HTR-8/SVneo (cell line): ENCODE measurements around the gene TTC39A.

Source experiments
- DNase-seq: peaks from one replicate; pipeline ENCODE4 v3.0.0; 2011; ENCODE audit warnings: low spot score, mixed read lengths; ENCODE audit not compliant: insufficient read length
- FAIRE-seq: peaks from 2 replicates; lab custom pipeline; 2011; peaks lifted over from hg19 to GRCh38; lab: Jason Lieb, UNC

Gene TTC39A

GRCh38 chr1:51330331-51331201 is at the start of gene TTC39A:
TTC39A (minus strand) TSS chr1:51330562; CDS start chr1:51330477, 85 bp downstream.
- DNase-seq (no peak), FAIRE-seq (no peak)

- no peak for FAIRE-seq
- no peak for DNase-seq
Measured at GRCh38 chr1:51378871-51379270, 48.5 kb upstream of the TTC39A start.

- DNase-seq (no peak), FAIRE-seq (no peak)
Measured at GRCh38 chr1:51373898-51374297, 43.5 kb upstream of the TTC39A start.

- FAIRE-seq: no peak
- no peak for DNase-seq
Measured at GRCh38 chr1:51372561-51372960, 42.2 kb upstream of the TTC39A start.

- FAIRE-seq (no peak), DNase-seq (no peak)
Measured at GRCh38 chr1:51369171-51369570, 38.8 kb upstream of the TTC39A start.

GRCh38 chr1:51365774-51366173 is 35.4 kb upstream of the TTC39A start:
- FAIRE-seq (no peak), DNase-seq (no peak)

- no peak for DNase-seq
- FAIRE-seq: no peak
Measured at GRCh38 chr1:51359879-51360278, 29.5 kb upstream of the TTC39A start.

GRCh38 chr1:51355382-51355781 is 25.0 kb upstream of the TTC39A start:
- DNase-seq (no peak), FAIRE-seq (no peak)

GRCh38 chr1:51354416-51354815 is 24.1 kb upstream of the TTC39A start:
- DNase-seq (no peak), FAIRE-seq (no peak)

- DNase-seq (no peak), FAIRE-seq (no peak)
Measured at GRCh38 chr1:51351907-51352306, 21.5 kb upstream of the TTC39A start.

- FAIRE-seq (no peak), DNase-seq (no peak)
Measured at GRCh38 chr1:51349862-51350261, 19.5 kb upstream of the TTC39A start.

GRCh38 chr1:51348147-51348527 is 17.8 kb upstream of the TTC39A start:
- FAIRE-seq: no peak
- DNase-seq: no peak

GRCh38 chr1:51347398-51348146 is 17.2 kb upstream of the TTC39A start:
- DNase-seq: no peak
- FAIRE-seq: no peak

- FAIRE-seq (no peak), DNase-seq (no peak)
Measured at GRCh38 chr1:51346086-51346942, 16.0 kb upstream of the TTC39A start.

GRCh38 chr1:51345300-51345687 is 14.9 kb upstream of the TTC39A start:
- DNase-seq (no peak), FAIRE-seq (no peak)

GRCh38 chr1:51344602-51345299 is 14.4 kb upstream of the TTC39A start:
- DNase-seq: no peak
- no peak for FAIRE-seq

- DNase-seq (no peak), FAIRE-seq (no peak)
Measured at GRCh38 chr1:51344276-51344601, 13.9 kb upstream of the TTC39A start.

GRCh38 chr1:51343624-51344023 is 13.3 kb upstream of the TTC39A start:
- DNase-seq: no peak
- no peak for FAIRE-seq

- no peak for FAIRE-seq
- no peak for DNase-seq
Measured at GRCh38 chr1:51342591-51343206, 12.3 kb upstream of the TTC39A start.
